ENCODE results near the gene TCEA3.

- TF ChIP-seq POLR2A (IDR thresholded peaks at IDR 0.05) (no peak), CTCF (IDR thresholded peaks at IDR 0.05) (no peak)
Observed at GRCh38 chr1:23400324-23401114, 24.0 kb downstream of the TCEA3 start.

Data from uterus (tissue), 2 donors.